ENCODE data around the gene ITIH5.

- TF ChIP-seq POLR2A (IDR thresholded peaks at IDR 0.05; ENCODE audit: low read length), result no peak
- no peak for TF ChIP-seq GATA1 (IDR thresholded peaks at IDR 0.05; ENCODE audit: low read depth, low read length)
These were observed 140.8 kb downstream of the ITIH5 start for GRCh38 chr10:7526017-7526400.
